ENCODE measurements around the gene GUCD1. TPM values are rescaled to one million over a fixed set of nuclear protein-coding genes. Genes with fewer than 3 reads are reported as not detected.

Gene GUCD1
- total and polyA plus RNA-seq, 8 donors, result 81.7 to 188 (median 89.9) TPM

- no peaks in the 10 kb centered on the region for H3K9me3 ChIP-seq
- intact Hi-C loops (cut with DNase I), result no loop called here
- no peaks in the 10 kb centered on the region for H3K27me3 ChIP-seq
- no peak for ATAC-seq
- DNase-seq, result no peak
- peaks cover 0 to 11% of the 10 kb centered on the region in 2 donors for H3K36me3 ChIP-seq
- no peak overlapping the region for H3K27ac ChIP-seq
- peaks cover 0 to 6% of the 10 kb centered on the region in 2 donors for H3K4me1 ChIP-seq
- H3K4me3 ChIP-seq, result no peak overlapping the region
- TF ChIP-seq CTCF (IDR thresholded peaks at IDR 0.05), result no peak
Observed at GRCh38 chr22:24579258-24579601, 24.3 kb upstream of the GUCD1 start.

GRCh38 chr22:24578355-24579257 lies 23.7 kb upstream of the GUCD1 start:
- Histone ChIP-seq H3K27ac (peak overlapping the region in 1 of 2 donors; percentile 34), H3K36me3 (peaks cover 0 to 18% of the 10 kb centered on the region in 2 donors), H3K9me3 (no peaks in the 10 kb centered on the region), H3K27me3 (no peaks in the 10 kb centered on the region), H3K4me1 (peaks cover 0 to under 1% of the 10 kb centered on the region in 2 donors), H3K4me3 (no peak overlapping the region)
- peak; percentile 36 for ATAC-seq
- intact Hi-C loops (cut with DNase I), result no loop called here
- DNase-seq, result no peak
- TF ChIP-seq CTCF (IDR thresholded peaks at IDR 0.05), result no peak

GRCh38 chr22:24576778-24577177 lies 21.8 kb upstream of the GUCD1 start:
- Histone ChIP-seq H3K4me1 (no peaks in the 10 kb centered on the region), H3K36me3 (peaks cover 0 to 36% of the 10 kb centered on the region in 2 donors), H3K27me3 (no peaks in the 10 kb centered on the region), H3K27ac (no peak overlapping the region), H3K4me3 (no peak overlapping the region), H3K9me3 (no peaks in the 10 kb centered on the region)
- DNase-seq, result no peak
- intact Hi-C loops (cut with DNase I), result no loop called here
- no peak for ATAC-seq
- no peak for TF ChIP-seq CTCF (IDR thresholded peaks at IDR 0.05)

GRCh38 chr22:24571266-24571665 lies 16.3 kb upstream of the GUCD1 start:
- no peak for TF ChIP-seq CTCF (IDR thresholded peaks at IDR 0.05)
- intact Hi-C loops (cut with DNase I), result no loop called here

GRCh38 chr22:24567668-24568067 lies 12.7 kb upstream of the GUCD1 start:
- DNase-seq, result no peak
- Histone ChIP-seq H3K9me3 (no peaks in the 10 kb centered on the region), H3K27ac (no peak overlapping the region), H3K4me3 (no peak overlapping the region), H3K4me1 (peaks cover 4 to 23% of the 10 kb centered on the region in 2 donors), H3K36me3 (peaks cover 0 to 89% of the 10 kb centered on the region in 2 donors), H3K27me3 (no peaks in the 10 kb centered on the region)
- intact Hi-C loops (cut with DNase I), result no loop called here
- ATAC-seq, result peak; percentile 53
- no peak for TF ChIP-seq CTCF (IDR thresholded peaks at IDR 0.05)

More at GRCh38 chr22:24571266-24571665, 16.3 kb upstream of the GUCD1 start:
- Histone ChIP-seq H3K4me3 (no peak overlapping the region), H3K27ac (no peak overlapping the region), H3K27me3 (no peaks in the 10 kb centered on the region), H3K9me3 (no peaks in the 10 kb centered on the region), H3K4me1 (peaks cover 2 to 8% of the 10 kb centered on the region in 2 donors), H3K36me3 (peaks cover 0 to 84% of the 10 kb centered on the region in 2 donors)
- ATAC-seq (no peak), DNase-seq (no peak)
